Measurements from ENCODE around the gene RALY. TPM values are rescaled to one million over a fixed set of nuclear protein-coding genes. Genes with fewer than 3 reads are reported as not detected.

RALY gene
- polyA plus RNA-seq, 2 of the 4 experiments (the other 2 are of a cell fraction) = 63.4 to 102 TPM

DNA sequence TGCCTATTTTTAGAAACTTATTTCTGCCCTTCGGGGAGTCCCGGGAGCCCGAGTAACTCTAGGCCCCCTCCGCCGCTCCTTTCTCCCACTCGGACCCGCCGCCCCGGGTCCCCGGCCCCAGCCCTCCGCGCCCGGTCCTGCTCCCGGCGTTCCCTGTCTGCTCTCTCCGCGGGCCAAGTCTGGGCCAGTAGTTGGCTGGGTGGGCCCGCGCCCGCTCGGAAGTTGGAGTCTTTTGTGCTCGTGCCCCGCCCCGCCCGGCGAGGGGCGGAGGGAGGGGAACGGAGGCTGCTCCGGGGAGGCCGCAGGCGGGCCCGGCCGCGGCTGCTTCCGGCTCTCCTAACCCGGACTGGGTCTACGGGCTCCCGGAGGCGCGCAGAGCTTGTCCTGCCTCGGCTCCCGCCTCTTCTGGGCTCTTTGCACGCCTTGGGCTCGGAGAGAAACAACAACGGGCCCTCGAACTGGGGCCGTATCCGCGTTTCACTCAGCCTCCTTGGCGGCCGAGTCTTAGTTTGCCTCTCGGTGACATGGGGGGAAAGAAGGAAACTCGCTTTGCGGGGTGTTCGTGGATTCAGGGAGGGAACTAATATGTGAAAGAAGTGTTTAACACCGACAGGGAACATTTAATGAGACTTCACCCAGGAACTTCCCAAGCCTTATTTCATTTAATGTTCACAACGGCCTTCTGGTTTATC, 657 bp downstream of the RALY start:
- DNase-seq (ENCODE audit: low read depth in 1 of 2, low spot score in 1 of 2) = peak; percentile 68 to 79
- peaks cover 27% of the 10 kb centered on the region for H3K4me1 ChIP-seq
- ATAC-seq = peak; percentile 56 to 66
- H3K9me3 ChIP-seq = no peaks in the 10 kb centered on the region
- ChIA-PET CTCF (interaction anchor here (1.0 kb wide), 1 partner anchor 28 kb away, joined by 3 read pairs; no protein-coding TSS in a partner anchor), POLR2A (interaction anchor here (0.5 to 1.8 kb wide), 5 partner anchors 12 to 376 kb away, joined by 4 to 11 read pairs (median 5); partner anchors contain the start of gene CHMP4B)
- H3K27ac ChIP-seq = peak overlapping the region; percentile 92 to 94
- WGBS (ENCODE audit: missing lambda C conversion rate) = 3% methylated on average over 20 of the region's 57 CpGs
- peak overlapping the region; percentile 71 for H3K4me3 ChIP-seq
- FAIRE-seq = no peak
- H3K4me2 ChIP-seq = peak overlapping the region; percentile 89
- TF ChIP-seq, protein P1, sequence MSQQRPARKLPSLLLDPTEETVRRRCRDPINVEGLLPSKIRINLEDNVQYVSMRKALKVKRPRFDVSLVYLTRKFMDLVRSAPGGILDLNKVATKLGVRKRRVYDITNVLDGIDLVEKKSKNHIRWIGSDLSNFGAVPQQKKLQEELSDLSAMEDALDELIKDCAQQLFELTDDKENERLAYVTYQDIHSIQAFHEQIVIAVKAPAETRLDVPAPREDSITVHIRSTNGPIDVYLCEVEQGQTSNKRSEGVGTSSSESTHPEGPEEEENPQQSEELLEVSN (IDR thresholded peaks at IDR 0.05; ENCODE audit: borderline replicate concordance, low read depth) = no peak
- no peak for TF ChIP-seq ZNF302 (CRISPR knock-in tag; IDR thresholded peaks at IDR 0.05)
- TF ChIP-seq NFE2L2 (conservative IDR thresholded peaks at IDR 0.05; ENCODE audit: low read length) = no peak
- TF ChIP-seq, protein P2, sequence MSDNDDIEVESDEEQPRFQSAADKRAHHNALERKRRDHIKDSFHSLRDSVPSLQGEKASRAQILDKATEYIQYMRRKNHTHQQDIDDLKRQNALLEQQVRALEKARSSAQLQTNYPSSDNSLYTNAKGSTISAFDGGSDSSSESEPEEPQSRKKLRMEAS (IDR thresholded peaks at IDR 0.05) = peak; percentile 42; the same call in 1 of the 2 replicates
- no peak for TF ChIP-seq HOXB13 (CRISPR knock-in tag; IDR thresholded peaks at IDR 0.05; ENCODE audit: low read depth)
- peak in 1 of 2 experiments; percentile 14; a peak in 2 of 5 replicates for TF ChIP-seq JUN (IDR thresholded peaks at IDR 0.05)
- TF ChIP-seq, protein P3, sequence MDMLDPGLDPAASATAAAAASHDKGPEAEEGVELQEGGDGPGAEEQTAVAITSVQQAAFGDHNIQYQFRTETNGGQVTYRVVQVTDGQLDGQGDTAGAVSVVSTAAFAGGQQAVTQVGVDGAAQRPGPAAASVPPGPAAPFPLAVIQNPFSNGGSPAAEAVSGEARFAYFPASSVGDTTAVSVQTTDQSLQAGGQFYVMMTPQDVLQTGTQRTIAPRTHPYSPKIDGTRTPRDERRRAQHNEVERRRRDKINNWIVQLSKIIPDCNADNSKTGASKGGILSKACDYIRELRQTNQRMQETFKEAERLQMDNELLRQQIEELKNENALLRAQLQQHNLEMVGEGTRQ (IDR thresholded peaks at IDR 0.05) = no peak
- no peak for TF ChIP-seq SREBF2 (IDR thresholded peaks at IDR 0.05)
- peak; percentile 79; the same call in 1 of the 2 replicates for TF ChIP-seq MAZ (IDR thresholded peaks at IDR 0.05; ENCODE audit: borderline replicate concordance, low read depth, low read length)

DNA sequence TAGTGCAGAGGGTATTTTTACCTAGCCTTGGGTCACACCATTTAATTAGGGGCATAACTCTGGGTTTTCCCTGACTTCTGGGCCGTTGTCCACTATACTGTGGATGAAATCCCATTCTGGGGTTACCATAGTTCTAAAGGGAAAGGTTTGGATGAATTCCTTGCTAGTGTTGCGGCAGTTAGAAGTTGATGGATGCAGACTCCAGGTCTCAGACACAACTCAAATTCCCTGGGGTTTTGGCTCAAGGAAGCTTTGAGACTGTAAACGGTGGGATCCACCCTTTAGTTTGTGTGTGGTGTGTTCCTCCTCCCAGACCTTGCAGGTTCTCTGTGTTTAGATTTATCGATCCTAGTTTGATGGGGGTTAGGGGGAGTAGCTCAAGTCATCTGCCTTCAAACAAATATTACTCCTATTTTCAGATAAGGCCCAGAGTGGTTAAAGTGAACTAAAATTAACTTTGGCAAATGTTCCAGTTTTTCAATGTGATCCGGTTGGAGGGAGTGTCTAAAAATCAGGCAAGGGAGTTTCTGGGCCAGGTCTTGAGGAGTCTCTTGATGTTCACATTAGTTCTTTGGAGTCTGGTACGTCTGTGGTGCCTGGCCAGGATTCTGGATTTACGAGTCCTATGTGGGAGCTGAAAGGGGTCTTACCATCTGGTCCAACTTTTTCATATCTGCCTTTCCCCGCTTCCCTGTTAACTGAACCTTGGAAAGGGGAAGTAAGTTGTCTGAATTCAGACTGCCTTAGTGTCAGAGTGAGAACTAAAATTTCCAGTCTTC, 1.5 kb downstream of the RALY start:
- Histone ChIP-seq H3K4me3 (peak overlapping the region; percentile 71), H3K27ac (peak overlapping the region; percentile 92 to 94), H3K4me2 (peak overlapping the region; percentile 89), H3K9me3 (no peaks in the 10 kb centered on the region), H3K4me1 (peaks cover 32% of the 10 kb centered on the region)
- ChIA-PET CTCF (interaction anchor here (1.0 kb wide), 1 partner anchor 10 kb away, joined by 3 read pairs; no protein-coding TSS in a partner anchor), POLR2A (interaction anchor here (0.5 kb wide), 1 partner anchor 375 kb away, joined by 4 read pairs; no protein-coding TSS in a partner anchor)
- 40% methylated on average over 8 of the region's 8 CpGs for WGBS (ENCODE audit: missing lambda C conversion rate)
- DNase-seq (ENCODE audit: low read depth in 1 of 2, low spot score in 1 of 2) = no peak
- no peak for ATAC-seq
- no peak for FAIRE-seq
- TF ChIP-seq, protein P3 (IDR thresholded peaks at IDR 0.05) = no peak
- TF ChIP-seq TFCP2L1 (CRISPR knock-in tag; IDR thresholded peaks at IDR 0.05) (no peak), SREBF2 (IDR thresholded peaks at IDR 0.05) (no peak), RFX5 (IDR thresholded peaks at IDR 0.05) (no peak), KDM1A (IDR thresholded peaks at IDR 0.05; ENCODE audit: low read depth) (no peak), ZFP36 (IDR thresholded peaks at IDR 0.05; ENCODE audit: borderline replicate concordance, partially characterized antibody) (no peak), ZNF302 (CRISPR knock-in tag; IDR thresholded peaks at IDR 0.05) (no peak), MYC (IDR thresholded peaks at IDR 0.05; ENCODE audit: borderline replicate concordance, low read length) (no peak), RAD21 (conservative IDR thresholded peaks at IDR 0.05 in 1 of 2, IDR thresholded peaks at IDR 0.05 in 1 of 2) (no peak), EP300 (IDR thresholded peaks at IDR 0.05) (no peak), HOXB5 (CRISPR knock-in tag; IDR thresholded peaks at IDR 0.05) (no peak), HOXA7 (CRISPR knock-in tag; IDR thresholded peaks at IDR 0.05) (no peak)
- TF ChIP-seq, protein P4, sequence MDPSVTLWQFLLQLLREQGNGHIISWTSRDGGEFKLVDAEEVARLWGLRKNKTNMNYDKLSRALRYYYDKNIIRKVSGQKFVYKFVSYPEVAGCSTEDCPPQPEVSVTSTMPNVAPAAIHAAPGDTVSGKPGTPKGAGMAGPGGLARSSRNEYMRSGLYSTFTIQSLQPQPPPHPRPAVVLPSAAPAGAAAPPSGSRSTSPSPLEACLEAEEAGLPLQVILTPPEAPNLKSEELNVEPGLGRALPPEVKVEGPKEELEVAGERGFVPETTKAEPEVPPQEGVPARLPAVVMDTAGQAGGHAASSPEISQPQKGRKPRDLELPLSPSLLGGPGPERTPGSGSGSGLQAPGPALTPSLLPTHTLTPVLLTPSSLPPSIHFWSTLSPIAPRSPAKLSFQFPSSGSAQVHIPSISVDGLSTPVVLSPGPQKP (IDR thresholded peaks at IDR 0.05; ENCODE audit: low read depth, low read length) = no peak
- TF ChIP-seq, protein P5, sequence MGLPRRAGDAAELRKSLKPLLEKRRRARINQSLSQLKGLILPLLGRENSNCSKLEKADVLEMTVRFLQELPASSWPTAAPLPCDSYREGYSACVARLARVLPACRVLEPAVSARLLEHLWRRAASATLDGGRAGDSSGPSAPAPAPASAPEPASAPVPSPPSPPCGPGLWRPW (IDR thresholded peaks at IDR 0.05) = no peak
- TF ChIP-seq, protein P6, sequence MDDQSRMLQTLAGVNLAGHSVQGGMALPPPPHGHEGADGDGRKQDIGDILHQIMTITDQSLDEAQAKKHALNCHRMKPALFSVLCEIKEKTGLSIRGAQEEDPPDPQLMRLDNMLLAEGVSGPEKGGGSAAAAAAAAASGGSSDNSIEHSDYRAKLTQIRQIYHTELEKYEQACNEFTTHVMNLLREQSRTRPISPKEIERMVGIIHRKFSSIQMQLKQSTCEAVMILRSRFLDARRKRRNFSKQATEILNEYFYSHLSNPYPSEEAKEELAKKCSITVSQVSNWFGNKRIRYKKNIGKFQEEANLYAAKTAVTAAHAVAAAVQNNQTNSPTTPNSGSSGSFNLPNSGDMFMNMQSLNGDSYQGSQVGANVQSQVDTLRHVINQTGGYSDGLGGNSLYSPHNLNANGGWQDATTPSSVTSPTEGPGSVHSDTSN (IDR thresholded peaks at IDR 0.05) = no peak
- TF ChIP-seq, protein P2 (IDR thresholded peaks at IDR 0.05) = no peak
- TF ChIP-seq, protein P7, sequence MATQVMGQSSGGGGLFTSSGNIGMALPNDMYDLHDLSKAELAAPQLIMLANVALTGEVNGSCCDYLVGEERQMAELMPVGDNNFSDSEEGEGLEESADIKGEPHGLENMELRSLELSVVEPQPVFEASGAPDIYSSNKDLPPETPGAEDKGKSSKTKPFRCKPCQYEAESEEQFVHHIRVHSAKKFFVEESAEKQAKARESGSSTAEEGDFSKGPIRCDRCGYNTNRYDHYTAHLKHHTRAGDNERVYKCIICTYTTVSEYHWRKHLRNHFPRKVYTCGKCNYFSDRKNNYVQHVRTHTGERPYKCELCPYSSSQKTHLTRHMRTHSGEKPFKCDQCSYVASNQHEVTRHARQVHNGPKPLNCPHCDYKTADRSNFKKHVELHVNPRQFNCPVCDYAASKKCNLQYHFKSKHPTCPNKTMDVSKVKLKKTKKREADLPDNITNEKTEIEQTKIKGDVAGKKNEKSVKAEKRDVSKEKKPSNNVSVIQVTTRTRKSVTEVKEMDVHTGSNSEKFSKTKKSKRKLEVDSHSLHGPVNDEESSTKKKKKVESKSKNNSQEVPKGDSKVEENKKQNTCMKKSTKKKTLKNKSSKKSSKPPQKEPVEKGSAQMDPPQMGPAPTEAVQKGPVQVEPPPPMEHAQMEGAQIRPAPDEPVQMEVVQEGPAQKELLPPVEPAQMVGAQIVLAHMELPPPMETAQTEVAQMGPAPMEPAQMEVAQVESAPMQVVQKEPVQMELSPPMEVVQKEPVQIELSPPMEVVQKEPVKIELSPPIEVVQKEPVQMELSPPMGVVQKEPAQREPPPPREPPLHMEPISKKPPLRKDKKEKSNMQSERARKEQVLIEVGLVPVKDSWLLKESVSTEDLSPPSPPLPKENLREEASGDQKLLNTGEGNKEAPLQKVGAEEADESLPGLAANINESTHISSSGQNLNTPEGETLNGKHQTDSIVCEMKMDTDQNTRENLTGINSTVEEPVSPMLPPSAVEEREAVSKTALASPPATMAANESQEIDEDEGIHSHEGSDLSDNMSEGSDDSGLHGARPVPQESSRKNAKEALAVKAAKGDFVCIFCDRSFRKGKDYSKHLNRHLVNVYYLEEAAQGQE (IDR thresholded peaks at IDR 0.05) = no peak
